Measurements from ENCODE around the gene STPG1.

The STPG1 gene

DNA sequence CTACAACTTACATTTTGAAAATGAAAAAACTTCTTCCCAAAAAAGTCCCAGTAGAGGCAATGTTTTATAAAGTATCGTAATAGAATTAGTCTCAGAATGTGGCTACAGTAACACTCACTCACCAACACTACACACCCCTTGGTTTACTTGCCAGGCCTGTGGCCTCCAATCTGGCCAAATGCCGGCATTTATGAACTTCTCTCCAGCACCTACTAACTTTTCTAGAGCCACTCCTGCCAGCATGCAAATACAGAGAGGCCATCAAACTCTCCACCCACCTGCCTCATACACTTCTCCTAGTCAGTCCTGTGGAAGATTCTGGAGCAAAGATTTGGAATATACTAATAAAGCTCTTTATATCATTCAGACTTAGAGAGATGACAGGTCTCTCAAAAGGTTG, 32.3 kb downstream of the STPG1 start:
- no peaks in the 10 kb centered on the region for H3K9me3 ChIP-seq (replicated peaks; ENCODE audit: low read length)
- no peak overlapping the region for H3K4me2 ChIP-seq (ENCODE audit: low read length)
- H3K4me1 ChIP-seq (ENCODE audit: control insufficient read depth, insufficient read depth, low read length) = peaks cover 21% of the 10 kb centered on the region
- no peak overlapping the region for H3K9ac ChIP-seq (ENCODE audit: low read depth, low read length)
- H3K36me3 ChIP-seq (ENCODE audit: insufficient read depth, low read length) = peaks cover 5% of the 10 kb centered on the region
- H3K4me3 ChIP-seq (ENCODE audit: low read length) = no peak overlapping the region
- no peaks in the 10 kb centered on the region for H3K27me3 ChIP-seq (ENCODE audit: control insufficient read depth, insufficient read depth, low read length)

- H3K27me3 ChIP-seq (ENCODE audit: control insufficient read depth, insufficient read depth, low read length) = no peaks in the 10 kb centered on the region
- H3K4me1 ChIP-seq (ENCODE audit: control insufficient read depth, insufficient read depth, low read length) = peaks cover 21% of the 10 kb centered on the region
- no peak overlapping the region for H3K4me2 ChIP-seq (ENCODE audit: low read length)
- H3K9me3 ChIP-seq (replicated peaks; ENCODE audit: low read length) = no peaks in the 10 kb centered on the region
- H3K9ac ChIP-seq (ENCODE audit: low read depth, low read length) = no peak overlapping the region
- no peak overlapping the region for H3K4me3 ChIP-seq (ENCODE audit: low read length)
- peaks cover 5% of the 10 kb centered on the region for H3K36me3 ChIP-seq (ENCODE audit: insufficient read depth, low read length)
Measured at GRCh38 chr1:24380508-24380907, 33.1 kb downstream of the STPG1 start.

DNA sequence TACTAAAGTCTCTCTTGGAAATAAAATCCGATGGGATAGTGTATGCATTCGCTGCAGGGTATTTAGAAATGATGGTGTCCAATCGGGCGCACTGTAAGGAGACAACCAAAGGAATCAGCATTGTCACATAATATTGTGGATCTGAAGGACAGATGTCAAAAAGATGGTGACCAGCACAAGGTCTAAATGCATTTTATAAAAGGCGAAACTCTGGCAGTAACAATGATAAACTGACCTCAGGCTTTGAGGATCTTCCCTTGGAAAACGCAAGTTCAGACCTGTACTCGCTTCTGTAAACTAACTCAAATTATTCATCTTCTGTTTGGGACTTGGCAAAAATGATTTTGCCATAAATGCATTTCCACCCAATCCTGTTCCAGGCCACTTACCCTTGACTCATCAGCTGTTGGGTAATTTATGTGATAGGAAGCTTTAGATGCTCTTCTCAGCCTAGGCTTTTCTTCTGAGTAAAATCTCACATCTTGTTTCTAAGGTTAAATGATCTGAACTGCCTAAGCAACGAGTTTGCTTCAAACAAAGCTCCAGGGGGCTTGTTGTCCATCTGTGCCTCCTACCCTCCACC, 33.8 kb downstream of the STPG1 start:
- H3K9ac ChIP-seq (ENCODE audit: low read depth, low read length) = no peak overlapping the region
- no peak overlapping the region for H3K4me3 ChIP-seq (ENCODE audit: low read length)
- H3K9me3 ChIP-seq (replicated peaks; ENCODE audit: low read length) = no peaks in the 10 kb centered on the region
- H3K4me1 ChIP-seq (ENCODE audit: control insufficient read depth, insufficient read depth, low read length) = peaks cover 20% of the 10 kb centered on the region
- H3K36me3 ChIP-seq (ENCODE audit: insufficient read depth, low read length) = peaks cover 5% of the 10 kb centered on the region
- no peaks in the 10 kb centered on the region for H3K27me3 ChIP-seq (ENCODE audit: control insufficient read depth, insufficient read depth, low read length)
- no peak overlapping the region for H3K4me2 ChIP-seq (ENCODE audit: low read length)

- no peak overlapping the region for H3K9ac ChIP-seq (ENCODE audit: low read depth, low read length)
- no peaks in the 10 kb centered on the region for H3K27me3 ChIP-seq (ENCODE audit: control insufficient read depth, insufficient read depth, low read length)
- peaks cover 5% of the 10 kb centered on the region for H3K36me3 ChIP-seq (ENCODE audit: insufficient read depth, low read length)
- H3K9me3 ChIP-seq (replicated peaks; ENCODE audit: low read length) = no peaks in the 10 kb centered on the region
- no peak overlapping the region for H3K4me2 ChIP-seq (ENCODE audit: low read length)
- H3K4me1 ChIP-seq (ENCODE audit: control insufficient read depth, insufficient read depth, low read length) = peaks cover 11% of the 10 kb centered on the region
- H3K4me3 ChIP-seq (ENCODE audit: low read length) = no peak overlapping the region
Measured at GRCh38 chr1:24374891-24375786, 38.4 kb downstream of the STPG1 start.

- Histone ChIP-seq H3K9me3 (replicated peaks; ENCODE audit: low read length) (no peaks in the 10 kb centered on the region), H3K9ac (ENCODE audit: low read depth, low read length) (no peak overlapping the region), H3K36me3 (ENCODE audit: insufficient read depth, low read length) (peaks cover 2% of the 10 kb centered on the region), H3K4me3 (ENCODE audit: low read length) (no peak overlapping the region), H3K27me3 (ENCODE audit: control insufficient read depth, insufficient read depth, low read length) (no peaks in the 10 kb centered on the region), H3K4me2 (ENCODE audit: low read length) (no peak overlapping the region), H3K4me1 (ENCODE audit: control insufficient read depth, insufficient read depth, low read length) (peaks cover 5% of the 10 kb centered on the region)
Measured at GRCh38 chr1:24373710-24374109, 39.9 kb downstream of the STPG1 start.

GRCh38 chr1:24373044-24373443, 40.5 kb downstream of the STPG1 start:
- peaks cover 5% of the 10 kb centered on the region for H3K4me1 ChIP-seq (ENCODE audit: control insufficient read depth, insufficient read depth, low read length)
- no peaks in the 10 kb centered on the region for H3K9me3 ChIP-seq (replicated peaks; ENCODE audit: low read length)
- H3K9ac ChIP-seq (ENCODE audit: low read depth, low read length) = no peak overlapping the region
- H3K4me2 ChIP-seq (ENCODE audit: low read length) = no peak overlapping the region
- H3K27me3 ChIP-seq (ENCODE audit: control insufficient read depth, insufficient read depth, low read length) = no peaks in the 10 kb centered on the region
- no peaks in the 10 kb centered on the region for H3K36me3 ChIP-seq (ENCODE audit: insufficient read depth, low read length)
- H3K4me3 ChIP-seq (ENCODE audit: low read length) = no peak overlapping the region

DNA sequence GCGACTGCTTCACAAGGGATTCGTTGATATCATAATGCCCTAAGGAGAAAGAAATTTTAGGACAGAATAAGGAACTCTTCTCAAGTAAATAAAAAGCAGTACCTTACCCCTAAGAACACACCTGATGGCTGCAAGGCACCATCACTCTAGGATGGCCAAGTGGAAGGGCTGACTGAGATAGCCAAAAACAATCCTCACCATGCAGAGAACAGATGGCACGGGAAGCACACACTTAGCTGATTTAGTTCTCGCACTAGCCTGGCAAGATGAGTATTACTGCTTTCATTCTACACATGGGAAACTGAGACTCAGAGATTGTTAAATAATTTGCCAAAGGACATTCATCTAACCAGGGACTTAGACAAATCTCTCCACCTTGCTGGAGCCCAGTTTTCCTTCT, 43.8 kb downstream of the STPG1 start:
- Histone ChIP-seq H3K27me3 (ENCODE audit: control insufficient read depth, insufficient read depth, low read length) (no peaks in the 10 kb centered on the region), H3K4me1 (ENCODE audit: control insufficient read depth, insufficient read depth, low read length) (peaks cover 14% of the 10 kb centered on the region), H3K4me3 (ENCODE audit: low read length) (no peak overlapping the region), H3K36me3 (ENCODE audit: insufficient read depth, low read length) (no peaks in the 10 kb centered on the region), H3K9ac (ENCODE audit: low read depth, low read length) (no peak overlapping the region), H3K4me2 (ENCODE audit: low read length) (no peak overlapping the region), H3K9me3 (replicated peaks; ENCODE audit: low read length) (no peaks in the 10 kb centered on the region)

DNA sequence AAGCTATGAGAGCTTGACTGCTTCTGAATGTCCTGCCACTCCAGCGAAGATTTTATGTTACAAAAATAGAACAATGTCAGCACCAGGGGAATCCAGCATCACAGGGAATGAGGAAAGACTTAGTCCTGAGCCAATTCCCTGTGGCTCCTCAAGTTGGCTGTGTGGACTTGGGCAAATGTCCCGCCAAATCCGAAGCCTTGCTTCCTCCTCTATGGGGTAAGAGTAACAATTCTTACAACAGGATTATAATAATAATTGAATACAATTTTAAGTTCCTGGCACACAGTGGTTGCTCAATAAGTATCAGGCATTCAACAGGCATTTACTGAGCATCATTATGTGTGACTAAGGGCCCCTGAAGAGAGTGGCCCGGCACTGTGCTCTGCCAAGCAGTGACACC, 44.4 kb downstream of the STPG1 start:
- no peak overlapping the region for H3K4me2 ChIP-seq (ENCODE audit: low read length)
- no peaks in the 10 kb centered on the region for H3K27me3 ChIP-seq (ENCODE audit: control insufficient read depth, insufficient read depth, low read length)
- H3K4me3 ChIP-seq (ENCODE audit: low read length) = no peak overlapping the region

DNA sequence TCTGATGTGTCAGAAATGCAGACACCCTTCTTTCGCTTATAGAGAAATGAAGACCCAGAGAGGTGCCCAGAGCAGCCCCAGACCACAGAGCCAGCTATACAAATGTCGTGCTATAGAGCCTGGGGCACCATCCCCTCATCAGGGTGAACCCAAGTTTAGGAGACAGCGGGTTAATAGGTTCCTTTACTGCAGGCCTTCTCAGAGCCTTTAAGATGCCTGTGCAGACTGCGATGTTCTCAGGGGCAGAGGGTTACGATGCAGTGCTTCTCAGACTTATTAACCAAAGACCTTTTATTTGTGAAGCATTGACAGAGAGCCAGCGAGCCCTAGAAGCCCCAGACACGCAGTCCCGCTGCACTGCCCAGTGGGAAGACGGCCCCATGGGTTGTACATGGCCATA, 46.9 kb downstream of the STPG1 start:
- H3K4me2 ChIP-seq (ENCODE audit: low read length) = no peak overlapping the region
- peaks cover 37% of the 10 kb centered on the region for H3K4me1 ChIP-seq (ENCODE audit: control insufficient read depth, insufficient read depth, low read length)
- no peak overlapping the region for H3K9ac ChIP-seq (ENCODE audit: low read depth, low read length)
- no peaks in the 10 kb centered on the region for H3K36me3 ChIP-seq (ENCODE audit: insufficient read depth, low read length)
- H3K4me3 ChIP-seq (ENCODE audit: low read length) = no peak overlapping the region
- H3K9me3 ChIP-seq (replicated peaks; ENCODE audit: low read length) = no peaks in the 10 kb centered on the region
- no peaks in the 10 kb centered on the region for H3K27me3 ChIP-seq (ENCODE audit: control insufficient read depth, insufficient read depth, low read length)

More for the DNA sequence above, 44.4 kb downstream of the STPG1 start:
- no peaks in the 10 kb centered on the region for H3K36me3 ChIP-seq (ENCODE audit: insufficient read depth, low read length)
- no peak overlapping the region for H3K9ac ChIP-seq (ENCODE audit: low read depth, low read length)
- H3K4me1 ChIP-seq (ENCODE audit: control insufficient read depth, insufficient read depth, low read length) = peaks cover 17% of the 10 kb centered on the region
- no peaks in the 10 kb centered on the region for H3K9me3 ChIP-seq (replicated peaks; ENCODE audit: low read length)

DNA sequence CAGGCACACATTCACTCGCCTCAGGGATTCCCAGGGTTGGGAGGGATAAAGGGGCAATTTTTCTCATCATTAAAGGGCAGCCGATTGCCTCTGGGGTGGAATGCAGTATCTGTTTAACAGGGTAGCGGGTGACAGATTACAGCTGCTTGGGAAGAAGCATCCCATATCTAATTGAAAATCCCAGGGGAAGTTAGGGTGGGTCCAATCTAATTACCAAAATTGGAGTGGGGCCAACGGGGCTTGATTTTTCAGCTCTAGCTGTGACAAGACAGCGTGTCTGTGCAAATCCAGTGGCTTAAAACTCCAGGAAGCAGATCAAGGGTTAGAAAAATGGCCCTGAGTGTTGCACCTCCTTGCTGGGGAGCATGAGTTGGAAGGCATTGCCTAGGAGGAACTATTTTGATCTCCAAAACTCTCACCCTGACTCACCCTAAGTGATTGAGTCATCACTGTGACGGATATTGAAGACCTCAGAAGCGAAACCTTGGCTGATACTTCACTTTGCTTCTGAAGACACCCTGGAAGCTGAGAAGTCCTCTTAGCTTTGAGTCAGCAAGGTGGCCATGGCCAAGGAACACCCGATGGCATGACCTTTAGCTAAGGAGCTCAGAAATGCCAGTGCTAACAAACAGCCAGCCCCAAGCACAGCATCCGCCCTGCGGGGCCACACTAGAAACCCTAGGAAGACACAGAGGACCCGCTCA, 48.5 kb downstream of the STPG1 start:
- peak overlapping the region; percentile 8 for H3K9ac ChIP-seq (ENCODE audit: low read depth, low read length)
- H3K4me2 ChIP-seq (ENCODE audit: low read length) = peak overlapping the region; percentile 56
- no peaks in the 10 kb centered on the region for H3K36me3 ChIP-seq (ENCODE audit: insufficient read depth, low read length)
- no peaks in the 10 kb centered on the region for H3K27me3 ChIP-seq (ENCODE audit: control insufficient read depth, insufficient read depth, low read length)
- no peak overlapping the region for H3K4me3 ChIP-seq (ENCODE audit: low read length)
- H3K9me3 ChIP-seq (replicated peaks; ENCODE audit: low read length) = no peaks in the 10 kb centered on the region
- peaks cover 37% of the 10 kb centered on the region for H3K4me1 ChIP-seq (ENCODE audit: control insufficient read depth, insufficient read depth, low read length)

DNA sequence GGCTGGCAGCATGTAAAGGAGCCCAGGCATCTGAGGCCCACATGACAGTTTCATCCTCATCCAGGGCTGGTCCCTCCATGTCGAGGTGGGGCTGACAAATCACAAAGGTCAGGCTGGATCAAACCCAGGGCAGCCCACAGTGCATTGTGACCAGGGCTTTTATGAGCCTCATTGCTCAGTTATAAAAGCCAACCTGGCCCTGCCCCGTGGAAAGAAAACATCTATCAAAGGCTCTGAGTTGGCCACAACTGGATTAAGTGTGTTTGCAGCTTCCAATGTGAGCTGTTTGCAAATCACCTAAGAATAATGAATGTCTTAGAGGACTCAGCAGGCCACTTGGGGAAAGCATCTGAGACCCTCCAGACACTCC, 49.0 kb downstream of the STPG1 start:
- Histone ChIP-seq H3K9me3 (replicated peaks; ENCODE audit: low read length) (no peaks in the 10 kb centered on the region), H3K9ac (ENCODE audit: low read depth, low read length) (peak overlapping the region; percentile 8)

More for the DNA sequence above, 49.0 kb downstream of the STPG1 start:
- H3K36me3 ChIP-seq (ENCODE audit: insufficient read depth, low read length) = no peaks in the 10 kb centered on the region
- H3K27me3 ChIP-seq (ENCODE audit: control insufficient read depth, insufficient read depth, low read length) = no peaks in the 10 kb centered on the region
- peaks cover 37% of the 10 kb centered on the region for H3K4me1 ChIP-seq (ENCODE audit: control insufficient read depth, insufficient read depth, low read length)
- peak overlapping the region; percentile 56 for H3K4me2 ChIP-seq (ENCODE audit: low read length)
- no peak overlapping the region for H3K4me3 ChIP-seq (ENCODE audit: low read length)
